ENCODE measurements around the gene WDR27.

- TF ChIP-seq CTCF (IDR thresholded peaks at IDR 0.05), result no peak
- TF ChIP-seq POLR2A (IDR thresholded peaks at IDR 0.05), result no peak
Measured at GRCh38 chr6:169445661-169446581, 255.9 kb downstream of the WDR27 start.

Data from esophagus squamous epithelium (tissue), 4 donors.